HCT116 (cell line): ENCODE measurements around the gene GPC1. TPM values are rescaled to one million over a fixed set of nuclear protein-coding genes. Genes with fewer than 3 reads are reported as not detected.

Experiments used
- ATAC-seq: fragments of 200-7000 bp; cut with Tn5 transposase; 2 replicates; pipeline ENCODE4 v1.9.1; 2020; ENCODE audit warnings: mild to moderate bottlenecking, moderate library complexity
- BruUV-seq: library from RNA; stranded (reverse); fragments of 400-500 nt; replicated peaks from 2 replicates; lab custom pipeline; 2021; lab: Mats Ljungman, UMichigan
- CTCF ChIA-PET: fragments of 300-600 bp; sonication (Branson Sonifier 250); formaldehyde crosslinking; loops from one replicate; lab custom pipeline; 2021; ENCODE audit warnings: antibody characterized with exemption; lab: Charles Lee
- POLR2A ChIA-PET: fragments of 300-600, 350-600 bp; sonication (Branson Sonifier 250); formaldehyde crosslinking; loops from one replicate; lab custom pipeline; 2021; ENCODE audit warnings: antibody characterized with exemption; lab: Charles Lee
- RAD21 ChIA-PET, 2 experiments: fragments of 300-600 bp; sonication (Branson Sonifier 250); formaldehyde crosslinking; loops; one replicate each; lab custom pipeline; 2023; ENCODE audit warnings: low total read pairs in 2 of 2; ENCODE audit not compliant: uncharacterized antibody in 2 of 2, unreplicated experiment in 2 of 2, low non-redundant PET in 1 of 2; lab: Charles Lee
- DNase-seq: peaks from one replicate; pipeline ENCODE4 v3.0.0-alpha.2; 2010; ENCODE audit warnings: low read depth, low spot score
- H2AFZ ChIP-seq: fragments of 200-600 bp; shearing (Covaris generic), sonication (generic); 2 replicates; pipeline ENCODE4 v1.6.1; 2017; ENCODE audit warnings: low read depth, mixed run types, mixed read lengths, antibody characterized with exemption, low read length; ENCODE audit not compliant: poor library complexity, severe bottlenecking
- H3K27ac ChIP-seq: 2 replicates; pipeline ENCODE4 v1.5.1; 2012; ENCODE audit warnings: low read depth, low read length
- H3K27me3 ChIP-seq: fragments of 200-600 bp; sonication (generic); 2 replicates; pipeline ENCODE4 v1.6.1; 2016; ENCODE audit warnings: mixed run types, low read length, mixed read lengths; ENCODE audit not compliant: insufficient read depth
- H3K36me3 ChIP-seq, 2 experiments: fragments of 200-500 bp in 1 of 2; fragments of 200-600 bp in 1 of 2; sonication (Bioruptor generic) in 1 of 2; sonication (generic) in 1 of 2; 2 replicates each; pipeline versions ENCODE4 v1.5.1 to v1.6.1; 2014 to 2016; ENCODE audit warnings: low read length in 2 of 2, inconsistent platforms in 1 of 2, mixed read lengths in 1 of 2, mixed run types in 1 of 2; ENCODE audit not compliant: insufficient read depth in 2 of 2, control insufficient read depth in 1 of 2
- H3K4me1 ChIP-seq, 2 experiments: fragments of 200-600 bp in 1 of 2; sonication (generic) in 1 of 2; 2 replicates each; pipeline versions ENCODE4 v1.5.1 to v1.6.1; 2012 to 2017; ENCODE audit warnings: low read length in 2 of 2, inconsistent platforms in 1 of 2, mild to moderate bottlenecking in 1 of 2, mixed read lengths in 1 of 2, mixed run types in 1 of 2, moderate library complexity in 1 of 2; ENCODE audit not compliant: insufficient read depth in 2 of 2, control insufficient read depth in 1 of 2
- H3K4me2 ChIP-seq: fragments of 200-600 bp; sonication (generic); 2 replicates; pipeline ENCODE4 v1.6.1; 2017; ENCODE audit warnings: mixed run types, low read length, mixed read lengths
- H3K4me3 ChIP-seq, 2 experiments: fragments of 200-600 bp in 1 of 2; sonication (generic) in 1 of 2; replicated peaks in 1 of 2; 2 replicates each; pipeline ENCODE4 v1.5.1; 2011 to 2016; ENCODE audit warnings: low read length in 2 of 2, control low read depth in 1 of 2, low read depth in 1 of 2, mild to moderate bottlenecking in 1 of 2, mixed read lengths in 1 of 2, mixed run types in 1 of 2
- H3K79me2 ChIP-seq: fragments of 200-600 bp; sonication (generic); 2 replicates; pipeline ENCODE4 v1.6.1; 2017; ENCODE audit warnings: mild to moderate bottlenecking, mixed run types, low read length, moderate library complexity, mixed read lengths; ENCODE audit not compliant: insufficient read depth
- H3K9ac ChIP-seq: fragments of 200-600 bp; sonication (generic); 2 replicates; pipeline ENCODE4 v1.6.1; 2016; ENCODE audit warnings: low read length, mixed read lengths
- H3K9me2 ChIP-seq: fragments of 200-600 bp; sonication (generic), shearing (Covaris generic); 2 replicates; pipeline ENCODE4 v1.6.1; 2017; ENCODE audit warnings: mixed run types, mild to moderate bottlenecking, moderate library complexity; ENCODE audit not compliant: insufficient read depth
- H3K9me3 ChIP-seq, 2 experiments: fragments of 200-500 bp in 1 of 2; fragments of 200-600 bp in 1 of 2; sonication (Bioruptor generic) in 1 of 2; sonication (generic) in 1 of 2; 2 replicates each; pipeline ENCODE4 v1.6.1; 2014 to 2017; ENCODE audit warnings: low read length in 2 of 2, mixed read lengths in 2 of 2, inconsistent platforms in 1 of 2, low read depth in 1 of 2, mild to moderate bottlenecking in 1 of 2, mixed run types in 1 of 2, moderate library complexity in 1 of 2; ENCODE audit not compliant: control insufficient read depth in 1 of 2, insufficient read depth in 1 of 2
- H4K20me1 ChIP-seq: fragments of 200-600 bp; sonication (generic), shearing (Covaris generic); 2 replicates; pipeline ENCODE4 v1.6.1; 2017; ENCODE audit warnings: mixed run types, mild to moderate bottlenecking, moderate library complexity; ENCODE audit not compliant: insufficient read depth
- ATF3 ChIP-seq: IDR thresholded peaks from 2 replicates; pipeline ENCODE4 v1.6.1; 2012
- CBX3 ChIP-seq: IDR thresholded peaks from 2 replicates; pipeline ENCODE4 v1.6.1; 2012; ENCODE audit warnings: low read depth
- EGR1 ChIP-seq: IDR thresholded peaks from 2 replicates; pipeline ENCODE4 v1.6.1; 2012; ENCODE audit warnings: low read depth
- ELF1 ChIP-seq: IDR thresholded peaks from 2 replicates; pipeline ENCODE4 v1.6.1; 2012; ENCODE audit warnings: low read depth, borderline replicate concordance
- EZH2 ChIP-seq: fragments of 200-600 bp; sonication (generic); IDR thresholded peaks from 2 replicates; pipeline ENCODE4 v1.6.1; 2017; ENCODE audit warnings: antibody characterized with exemption, mixed run types
- EZH2phosphoT487 ChIP-seq: fragments of 200-600 bp; IDR thresholded peaks from 2 replicates; pipeline ENCODE4 v1.6.1; 2018; ENCODE audit warnings: antibody characterized with exemption, borderline replicate concordance
- FOSL1 ChIP-seq: IDR thresholded peaks from 2 replicates; pipeline ENCODE4 v1.6.1; 2012; ENCODE audit warnings: low read depth
- JUND ChIP-seq: IDR thresholded peaks from 2 replicates; pipeline ENCODE4 v1.6.1; 2012
- MAX ChIP-seq: IDR thresholded peaks from 2 replicates; pipeline ENCODE4 v1.6.1; 2012
- POLR2A ChIP-seq: IDR thresholded peaks from 2 replicates; pipeline ENCODE4 v1.7.0; 2011; ENCODE audit warnings: borderline replicate concordance; ENCODE audit not compliant: insufficient read depth, insufficient read length; ENCODE audit errors: extremely low read depth
- POLR2AphosphoS5 ChIP-seq: IDR thresholded peaks from 2 replicates; pipeline ENCODE4 v1.6.1; 2011; ENCODE audit warnings: mild to moderate bottlenecking, low read depth, low read length, moderate library complexity
- RAD21 ChIP-seq: IDR thresholded peaks from 2 replicates; pipeline ENCODE4 v1.6.1; 2012; ENCODE audit warnings: low read depth, mild to moderate bottlenecking
- REST ChIP-seq: IDR thresholded peaks from 2 replicates; pipeline ENCODE4 v1.6.1; 2012; ENCODE audit warnings: low read depth
- SIN3A ChIP-seq: IDR thresholded peaks from 2 replicates; pipeline ENCODE4 v1.6.1; 2012; ENCODE audit warnings: low read depth
- SP1 ChIP-seq: IDR thresholded peaks from 2 replicates; pipeline ENCODE4 v1.6.1; 2012; ENCODE audit warnings: low read depth
- TCF7L2 ChIP-seq: IDR thresholded peaks from 2 replicates; pipeline ENCODE4 v1.7.0; 2011; ENCODE audit warnings: borderline replicate concordance, inconsistent platforms; ENCODE audit not compliant: insufficient read depth, insufficient read length; ENCODE audit errors: extremely low read depth
- YY1 ChIP-seq: IDR thresholded peaks from 2 replicates; pipeline ENCODE4 v1.6.1; 2011; ENCODE audit warnings: low read length, low read depth, moderate library complexity, mild to moderate bottlenecking; ENCODE audit not compliant: insufficient replicate concordance; ENCODE audit errors: extremely low read depth
- ZBTB33 ChIP-seq: IDR thresholded peaks from 2 replicates; pipeline ENCODE4 v1.6.1; 2011; ENCODE audit warnings: mild to moderate bottlenecking, low read length, moderate library complexity; ENCODE audit not compliant: insufficient replicate concordance; ENCODE audit errors: extremely low read depth
- ZFX ChIP-seq: fragments of 450-650 bp; IDR thresholded peaks from 2 replicates; pipeline ENCODE4 v1.6.1; 2017
- ZNF274 ChIP-seq: fragments of 200-500 bp; sonication (Bioruptor generic); IDR thresholded peaks from 2 replicates; pipeline ENCODE4 v1.6.1; 2014; ENCODE audit warnings: mild to moderate bottlenecking, low read depth, low read length, inconsistent platforms
- intact Hi-C: fragments of 100-400 bp; cut with micrococcal nuclease; formaldehyde crosslinking; loops from 2 replicates; pipeline ENCODE4 v1.10.0; 2022
- total RNA-seq: library from RNA; stranded (reverse); gene quantifications from one replicate; pipeline ENCODE4 v1.2.1, GENCODE V29; 2021; ENCODE audit not compliant: unreplicated experiment

The GPC1 gene
- total RNA-seq, 1 experiment from 2014 or later, result 79.1 TPM

- Histone ChIP-seq H2AFZ (no peak overlapping the region), H4K20me1 (no peaks in the 10 kb centered on the region), H3K9ac (no peak overlapping the region), H3K9me3 (peaks cover 11 to 21% of the 10 kb centered on the region in 2 experiments; a peak in 2 of 4 replicates), H3K79me2 (no peaks in the 10 kb centered on the region), H3K27me3 (no peaks in the 10 kb centered on the region), H3K9me2 (no peaks in the 10 kb centered on the region), H3K4me3 (no peak overlapping the region), H3K27ac (no peak overlapping the region), H3K36me3 (no peaks in the 10 kb centered on the region), H3K4me2 (no peak overlapping the region)
- no peak for ATAC-seq
- BruUV-seq, result no TSS peak
- POLR2A ChIA-PET, result no interaction called here
- RAD21 ChIA-PET, result no interaction called here
- TF ChIP-seq POLR2A (no peak), MAX (no peak), ZNF274 (no peak), CBX3 (no peak), RAD21 (no peak), YY1 (no peak), EZH2 (no peak), REST (no peak), EGR1 (no peak), ZFX (no peak), ZBTB33 (no peak), SP1 (no peak), FOSL1 (no peak), JUND (no peak), TCF7L2 (no peak), SIN3A (no peak), ATF3 (no peak), EZH2phosphoT487 (no peak), ELF1 (no peak), POLR2AphosphoS5 (no peak)
- TF ChIP-seq, all 23 proteins: peak for 0
- no peak for DNase-seq
- H3K4me1 ChIP-seq, result no peaks in the 10 kb centered on the region
- CTCF ChIA-PET, result interaction anchor here (0.9 kb wide), 1 partner anchor 424 kb away, joined by 3 read pairs; no protein-coding TSS in a partner anchor
- intact Hi-C loops, result no loop called here
Measured at GRCh38 chr2:240416821-240417220, 18.6 kb upstream of the GPC1 start.
